ENCODE results near the gene ZEB2.

GRCh38 chr2:144389930-144390311, 130.0 kb downstream of the ZEB2 start:
- no peak for TF ChIP-seq CTCF (IDR thresholded peaks at IDR 0.05; ENCODE audit: poor library complexity, severe bottlenecking)
- no peak for TF ChIP-seq REST (IDR thresholded peaks at IDR 0.05; ENCODE audit: borderline replicate concordance)
- TF ChIP-seq MXI1 (conservative IDR thresholded peaks at IDR 0.05; ENCODE audit: poor library complexity, severe bottlenecking), result no peak
- TF ChIP-seq EP300 (conservative IDR thresholded peaks at IDR 0.05; ENCODE audit: poor library complexity, severe bottlenecking), result no peak
- no peak for TF ChIP-seq SMC3 (conservative IDR thresholded peaks at IDR 0.05; ENCODE audit: poor library complexity)
- no peak for TF ChIP-seq EZH2 (IDR thresholded peaks at IDR 0.05; ENCODE audit: borderline replicate concordance, insufficient read depth, low read length, poor library complexity, severe bottlenecking)
